GM04503 (cell line): ENCODE results near the gene ECE2.
"Not testable (repeated sequence)": the region's sequence is repeated elsewhere in the genome, so short reads cannot be mapped to it uniquely, and the experiment has no call there.

Experiments
- DNase-seq: peaks from one replicate; pipeline ENCODE4 v3.0.0-alpha.2; 2012; ENCODE audit warnings: low read depth

ECE2 gene

DNA sequence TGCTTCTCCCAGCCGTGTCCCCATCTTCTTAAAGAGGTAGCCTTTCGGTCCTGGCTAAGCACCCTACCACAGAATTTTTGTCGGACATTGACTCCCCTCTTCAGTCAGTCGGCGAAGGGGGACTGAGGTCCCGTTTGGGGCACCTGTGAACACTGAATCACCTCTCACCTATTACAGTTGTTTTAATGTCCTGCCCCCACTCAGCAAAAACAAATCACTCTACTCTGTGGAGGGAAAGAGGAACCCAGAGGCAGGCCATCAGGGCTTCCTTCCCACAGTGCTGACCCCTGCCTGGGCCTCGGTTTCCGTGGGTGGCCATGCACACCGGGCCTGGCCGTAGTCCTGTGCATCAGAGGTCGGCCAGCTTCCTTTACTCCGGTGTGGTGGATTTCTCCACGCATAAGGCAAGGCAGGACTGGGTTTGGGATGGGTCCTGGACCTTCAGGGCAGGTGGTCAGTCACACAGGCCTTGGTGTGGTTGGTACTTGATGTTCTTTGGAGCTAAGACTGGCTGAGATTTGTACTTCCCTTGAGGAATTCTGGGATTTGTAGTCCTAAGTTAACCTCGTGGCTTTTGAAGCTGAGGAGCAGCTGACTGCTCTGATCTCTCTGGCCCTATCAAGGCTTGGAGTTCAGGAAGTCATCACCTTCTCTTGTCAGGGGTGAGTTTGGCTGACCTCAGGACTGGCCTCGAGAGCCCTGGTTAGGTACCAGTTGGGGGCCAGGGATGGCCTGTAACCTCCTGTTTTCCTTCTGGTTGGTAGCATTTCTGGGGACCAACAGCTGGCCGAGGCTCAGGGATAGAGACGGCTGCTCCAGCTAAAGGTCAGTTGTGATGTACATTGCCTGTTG lies 61.0 kb downstream of the ECE2 start:
- no peak for DNase-seq

DNA sequence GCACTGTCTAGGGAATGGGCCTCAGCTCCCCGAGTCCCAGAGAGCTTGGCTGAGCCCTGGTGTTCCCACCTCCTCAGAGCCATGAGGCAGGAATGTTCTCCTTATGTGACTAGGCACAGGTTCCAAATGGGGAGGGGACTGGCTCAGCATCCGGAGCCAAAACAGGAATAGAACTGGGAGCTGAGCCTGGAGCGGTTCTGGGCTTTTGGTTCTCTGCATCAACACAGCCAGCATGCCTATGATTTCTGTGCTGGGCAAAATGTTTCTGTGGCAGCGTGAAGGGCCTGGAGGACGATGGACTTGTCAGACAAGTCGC lies 61.5 kb downstream of the ECE2 start, which contains the start of gene FAM131A:
Gene FAM131A (plus strand): TSS at position 202 of the 316 bp plus-strand sequence. CDS start 31 bp downstream, at position 233.
- DNase-seq: no peak

DNA sequence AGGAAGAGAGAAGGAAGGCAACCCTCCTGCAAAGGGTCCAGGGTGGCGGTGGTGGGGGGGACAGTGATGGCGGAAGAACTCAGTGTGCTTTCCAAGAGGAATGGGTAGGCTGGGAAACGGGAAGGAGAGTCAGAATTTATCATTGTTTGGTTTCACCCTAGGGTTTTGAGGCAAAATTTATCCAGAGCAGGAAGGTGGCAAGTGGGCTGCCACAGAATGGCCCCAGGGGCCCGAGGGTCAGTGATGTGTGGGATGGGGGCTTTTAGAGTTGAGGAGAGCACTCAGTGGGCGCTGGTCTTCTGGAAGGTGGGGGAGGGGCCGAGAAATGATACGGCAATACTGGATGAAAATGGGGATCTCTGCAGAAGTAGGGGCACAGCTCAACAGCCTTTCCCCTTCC lies 62.2 kb downstream of the ECE2 start:
- DNase-seq: no peak

DNA sequence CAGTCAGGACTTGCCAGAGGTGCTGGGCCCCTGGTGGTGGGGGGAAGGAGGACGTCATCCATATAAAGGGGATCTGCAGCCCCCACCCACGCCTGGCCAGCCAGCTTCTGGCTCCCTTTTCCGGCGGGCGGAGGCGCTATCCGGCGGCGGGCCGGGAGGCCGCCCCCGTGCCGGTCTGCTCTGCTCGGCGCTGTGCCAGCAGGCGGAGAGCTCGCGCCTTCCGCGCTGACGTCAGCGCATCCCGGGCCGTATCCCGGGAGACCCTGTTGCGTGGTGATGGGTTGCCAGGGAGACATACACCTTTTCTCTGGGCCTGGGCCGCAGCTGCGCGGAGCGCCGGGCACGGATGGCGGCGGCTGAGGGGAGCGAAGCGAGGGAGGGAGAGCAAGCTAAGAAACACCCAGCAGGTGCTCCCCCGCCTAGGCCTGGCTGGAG lies 62.7 kb downstream of the ECE2 start:
- DNase-seq: no peak

DNA sequence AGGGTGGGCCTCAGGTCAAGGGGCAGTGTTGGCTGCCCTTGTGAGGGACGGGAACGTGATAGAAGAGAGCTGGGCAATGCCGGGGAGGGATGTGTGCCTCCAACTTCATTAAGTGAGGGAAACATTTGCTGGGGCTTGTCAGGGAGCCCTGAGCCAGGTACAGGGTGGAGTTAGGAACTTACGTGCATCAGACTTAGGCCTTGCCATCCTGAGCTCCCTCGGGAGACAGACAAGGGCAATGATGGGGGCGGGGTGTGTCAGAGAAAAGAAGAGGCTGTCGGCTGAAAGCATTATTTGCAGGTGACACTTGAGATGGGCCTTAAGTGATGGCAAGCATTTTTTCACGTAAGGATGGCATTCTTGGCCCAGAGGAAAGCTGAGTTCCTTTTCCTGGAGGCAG lies 63.2 kb downstream of the ECE2 start:
- DNase-seq: no peak

DNA sequence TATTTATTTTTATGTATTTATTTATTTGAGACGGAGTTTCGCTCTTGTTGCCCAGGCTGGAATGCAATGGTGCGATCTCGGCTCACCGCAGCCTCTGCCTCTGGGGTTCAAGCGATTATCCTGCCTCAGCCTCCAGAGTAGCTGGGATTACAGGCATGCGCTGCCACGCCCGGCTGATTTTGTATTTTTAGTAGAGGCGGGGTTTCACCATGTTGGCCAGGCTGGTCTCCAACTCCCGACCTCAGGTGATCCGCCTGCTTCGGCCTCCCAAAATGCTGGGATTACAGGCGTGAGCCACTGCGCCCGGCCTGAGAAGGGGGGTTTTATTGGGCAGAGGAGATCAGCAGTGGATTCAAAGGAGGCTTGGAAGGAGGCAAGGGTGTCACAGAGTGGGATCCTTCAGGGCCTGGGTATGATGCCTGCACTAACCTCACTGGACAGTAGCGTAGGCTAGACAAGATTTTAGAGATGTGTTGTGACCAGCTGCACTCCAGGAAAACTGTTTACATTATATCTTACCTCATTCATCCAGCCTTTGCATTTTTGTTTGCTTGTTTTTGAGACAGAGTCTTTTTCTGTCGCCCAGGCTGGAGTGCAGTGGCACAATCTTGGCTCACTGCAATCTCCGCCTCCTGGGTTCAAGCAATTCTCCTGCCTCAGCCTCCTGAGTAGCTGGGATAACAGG lies 63.8 kb downstream of the ECE2 start:
- not testable (repeated sequence) for DNase-seq

DNA sequence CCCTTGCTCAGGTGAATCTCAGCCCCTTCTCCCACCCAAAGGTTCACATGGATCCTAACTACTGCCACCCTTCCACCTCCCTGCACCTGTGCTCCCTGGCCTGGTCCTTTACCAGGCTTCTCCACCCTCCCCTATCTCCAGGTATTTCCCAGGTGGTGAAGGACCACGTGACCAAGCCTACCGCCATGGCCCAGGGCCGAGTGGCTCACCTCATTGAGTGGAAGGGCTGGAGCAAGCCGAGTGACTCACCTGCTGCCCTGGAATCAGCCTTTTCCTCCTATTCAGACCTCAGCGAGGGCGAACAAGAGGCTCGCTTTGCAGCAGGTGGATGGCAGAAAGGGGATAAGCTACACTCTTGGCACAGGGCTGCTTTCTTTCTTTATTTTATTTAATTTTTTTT lies 66.1 kb downstream of the ECE2 start:
- no peak for DNase-seq
